Fibroblast of lung (primary cell): Measurements from ENCODE around the gene DNAH10.

ENCODE experiments used
- CTCF ChIP-seq, 2 donors: IDR thresholded peaks in 1 of 2; conservative IDR thresholded peaks in 1 of 2; 1 replicate in 1 of 2; 2 replicates in 1 of 2; pipeline ENCODE4 v1.5.1; 2011 to 2012; ENCODE audit warnings: low read length in 2 of 2, control low read depth in 1 of 2, inconsistent platforms in 1 of 2, low read depth in 1 of 2, mild to moderate bottlenecking in 1 of 2
- EZH2 ChIP-seq: IDR thresholded peaks from 2 replicates; pipeline ENCODE4 v1.5.1; 2012; ENCODE audit warnings: low read length, control low read depth, mild to moderate bottlenecking; ENCODE audit errors: missing control alignments

GRCh38 chr12:123764109-123764508, 2.0 kb downstream of the DNAH10 start:
- no peak for TF ChIP-seq CTCF (conservative IDR thresholded peaks at IDR 0.05 in 1 of 2, IDR thresholded peaks at IDR 0.05 in 1 of 2; ENCODE audit: low read depth in 1 of 2, low read length in 2 of 2)
- no peak for TF ChIP-seq EZH2
